GM12878 (cell line): ENCODE data around the gene KRTAP19-2.

Source experiments
- KAT2A ChIP-seq: conservative IDR thresholded peaks from 2 replicates; pipeline ENCODE4 v1.6.1; 2011; ENCODE audit warnings: low read depth, low read length; ENCODE audit not compliant: control insufficient read depth
- NBN ChIP-seq: fragments of 450-650 bp; IDR thresholded peaks from 2 replicates; pipeline ENCODE4 v1.6.1; 2016
- NFYB ChIP-seq: IDR thresholded peaks from 2 replicates; pipeline ENCODE4 v1.6.1; 2011; ENCODE audit warnings: low read depth, mild to moderate bottlenecking, low read length, improper control_type of control experiment, moderate library complexity; ENCODE audit not compliant: insufficient read depth
- NR2C2 ChIP-seq: IDR thresholded peaks from 2 replicates; pipeline ENCODE4 v1.6.1; 2011; ENCODE audit warnings: borderline replicate concordance, low read depth; ENCODE audit not compliant: control insufficient read depth, insufficient read length
- NR2F1 ChIP-seq: fragments of 450-650 bp; conservative IDR thresholded peaks from 2 replicates; pipeline ENCODE4 v1.6.1; 2017; ENCODE audit warnings: mild to moderate bottlenecking
- NRF1 ChIP-seq: conservative IDR thresholded peaks from 2 replicates; pipeline ENCODE4 v1.6.1; 2011; ENCODE audit warnings: mild to moderate bottlenecking, low read depth, low read length, improper control_type of control experiment
- RFX5 ChIP-seq: IDR thresholded peaks from 2 replicates; pipeline ENCODE4 v1.6.1; 2011; ENCODE audit warnings: low read depth, low read length, improper control_type of control experiment
- SMC3 ChIP-seq: IDR thresholded peaks from 2 replicates; pipeline ENCODE4 v1.6.1; 2011; ENCODE audit warnings: low read length, improper control_type of control experiment, borderline replicate concordance
- STAT3 ChIP-seq: IDR thresholded peaks from 2 replicates; pipeline ENCODE4 v1.6.1; 2011; ENCODE audit warnings: low read depth, low read length, improper control_type of control experiment
- ZNF217 ChIP-seq: fragments of 450-650 bp; IDR thresholded peaks from 2 replicates; pipeline ENCODE4 v1.6.1; 2017; ENCODE audit warnings: antibody characterized with exemption, mild to moderate bottlenecking
- TF ChIP-seq, protein P1 (sequence below), 3 experiments: IDR thresholded peaks in 2 of 3; conservative IDR thresholded peaks in 1 of 3; 2 replicates each; pipeline ENCODE4 v1.5.1; 2011; ENCODE audit warnings: low read depth in 3 of 3, low read length in 3 of 3, mild to moderate bottlenecking in 3 of 3, control low read depth in 2 of 3, moderate library complexity in 2 of 3, inconsistent platforms in 1 of 3, mixed read lengths in 1 of 3; ENCODE audit not compliant: control insufficient read depth in 2 of 3, insufficient read depth in 1 of 3; ENCODE audit errors: extremely low read depth in 1 of 3
- TF ChIP-seq, protein P2 (sequence below): IDR thresholded peaks from 2 replicates; pipeline ENCODE4 v1.6.1; 2012; ENCODE audit warnings: low read depth, low read length, improper control_type of control experiment
- TF ChIP-seq, protein P3 (sequence below): IDR thresholded peaks from 2 replicates; pipeline ENCODE4 v1.6.1; 2012; ENCODE audit warnings: low read length, inconsistent platforms

DNA sequence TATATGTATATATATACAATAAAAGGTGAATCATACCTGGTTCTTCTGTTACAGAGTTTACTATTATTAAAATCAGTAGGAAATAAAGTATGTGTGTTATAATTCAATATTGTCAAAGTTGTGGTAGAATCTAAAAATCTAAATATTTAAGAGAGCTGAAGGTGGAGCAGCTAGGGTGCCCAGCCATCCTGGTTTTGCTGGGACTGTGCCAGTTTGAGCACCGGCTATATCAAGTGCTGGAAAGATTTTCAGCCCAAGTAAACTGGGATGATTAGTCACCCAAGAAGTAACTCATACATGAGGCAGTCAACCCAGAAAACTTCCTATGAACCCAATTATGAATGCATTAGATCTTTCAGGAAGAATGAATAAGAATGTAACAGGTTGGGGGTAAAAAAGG lies 31.6 kb upstream of the KRTAP19-2 start:
- TF ChIP-seq, protein P1, sequence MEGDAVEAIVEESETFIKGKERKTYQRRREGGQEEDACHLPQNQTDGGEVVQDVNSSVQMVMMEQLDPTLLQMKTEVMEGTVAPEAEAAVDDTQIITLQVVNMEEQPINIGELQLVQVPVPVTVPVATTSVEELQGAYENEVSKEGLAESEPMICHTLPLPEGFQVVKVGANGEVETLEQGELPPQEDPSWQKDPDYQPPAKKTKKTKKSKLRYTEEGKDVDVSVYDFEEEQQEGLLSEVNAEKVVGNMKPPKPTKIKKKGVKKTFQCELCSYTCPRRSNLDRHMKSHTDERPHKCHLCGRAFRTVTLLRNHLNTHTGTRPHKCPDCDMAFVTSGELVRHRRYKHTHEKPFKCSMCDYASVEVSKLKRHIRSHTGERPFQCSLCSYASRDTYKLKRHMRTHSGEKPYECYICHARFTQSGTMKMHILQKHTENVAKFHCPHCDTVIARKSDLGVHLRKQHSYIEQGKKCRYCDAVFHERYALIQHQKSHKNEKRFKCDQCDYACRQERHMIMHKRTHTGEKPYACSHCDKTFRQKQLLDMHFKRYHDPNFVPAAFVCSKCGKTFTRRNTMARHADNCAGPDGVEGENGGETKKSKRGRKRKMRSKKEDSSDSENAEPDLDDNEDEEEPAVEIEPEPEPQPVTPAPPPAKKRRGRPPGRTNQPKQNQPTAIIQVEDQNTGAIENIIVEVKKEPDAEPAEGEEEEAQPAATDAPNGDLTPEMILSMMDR (IDR thresholded peaks at IDR 0.05 in 2 of 3, conservative IDR thresholded peaks at IDR 0.05 in 1 of 3; ENCODE audit: control insufficient read depth in 2 of 3, extremely low read depth in 1 of 3, insufficient read depth in 1 of 3, low read depth in 3 of 3, low read length in 3 of 3): no peak
- TF ChIP-seq NR2C2: no peak
- TF ChIP-seq, protein P2, sequence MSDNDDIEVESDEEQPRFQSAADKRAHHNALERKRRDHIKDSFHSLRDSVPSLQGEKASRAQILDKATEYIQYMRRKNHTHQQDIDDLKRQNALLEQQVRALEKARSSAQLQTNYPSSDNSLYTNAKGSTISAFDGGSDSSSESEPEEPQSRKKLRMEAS: no peak
- TF ChIP-seq, protein P3, sequence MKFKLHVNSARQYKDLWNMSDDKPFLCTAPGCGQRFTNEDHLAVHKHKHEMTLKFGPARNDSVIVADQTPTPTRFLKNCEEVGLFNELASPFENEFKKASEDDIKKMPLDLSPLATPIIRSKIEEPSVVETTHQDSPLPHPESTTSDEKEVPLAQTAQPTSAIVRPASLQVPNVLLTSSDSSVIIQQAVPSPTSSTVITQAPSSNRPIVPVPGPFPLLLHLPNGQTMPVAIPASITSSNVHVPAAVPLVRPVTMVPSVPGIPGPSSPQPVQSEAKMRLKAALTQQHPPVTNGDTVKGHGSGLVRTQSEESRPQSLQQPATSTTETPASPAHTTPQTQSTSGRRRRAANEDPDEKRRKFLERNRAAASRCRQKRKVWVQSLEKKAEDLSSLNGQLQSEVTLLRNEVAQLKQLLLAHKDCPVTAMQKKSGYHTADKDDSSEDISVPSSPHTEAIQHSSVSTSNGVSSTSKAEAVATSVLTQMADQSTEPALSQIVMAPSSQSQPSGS: no peak
- TF ChIP-seq NRF1: no peak
- TF ChIP-seq ZNF217: no peak
- TF ChIP-seq NR2F1: no peak
- no peak for TF ChIP-seq NBN
- TF ChIP-seq STAT3: no peak
- no peak for TF ChIP-seq SMC3
- no peak for TF ChIP-seq NFYB
- no peak for TF ChIP-seq RFX5
- TF ChIP-seq KAT2A: no peak
